ENCODE results near the gene ADRA2A.

The ADRA2A gene

GRCh38 chr10:111083222-111084095, 6.6 kb downstream of the ADRA2A start:
- in situ Hi-C loops (cut with MboI; ENCODE audit: low sequenced_read_pairs) = no loop called here

- in situ Hi-C loops (cut with MboI; ENCODE audit: low sequenced_read_pairs) = no loop called here
Measured at GRCh38 chr10:111084366-111085255, 7.8 kb downstream of the ADRA2A start.

GRCh38 chr10:111085690-111086353, 9.0 kb downstream of the ADRA2A start:
- in situ Hi-C loops (cut with MboI; ENCODE audit: low sequenced_read_pairs) = no loop called here

- in situ Hi-C loops (cut with MboI; ENCODE audit: low sequenced_read_pairs) = no loop called here
Measured at GRCh38 chr10:111086574-111086973, 9.7 kb downstream of the ADRA2A start.

GRCh38 chr10:111087331-111087756, 10.5 kb downstream of the ADRA2A start:
- in situ Hi-C loops (cut with MboI; ENCODE audit: low sequenced_read_pairs) = no loop called here

- in situ Hi-C loops (cut with MboI; ENCODE audit: low sequenced_read_pairs) = no loop called here
Measured at GRCh38 chr10:111087968-111088505, 11.2 kb downstream of the ADRA2A start.

- in situ Hi-C loops (cut with MboI; ENCODE audit: low sequenced_read_pairs) = no loop called here
Measured at GRCh38 chr10:111089293-111089692, 12.5 kb downstream of the ADRA2A start.

GRCh38 chr10:111091833-111092232, 15.0 kb downstream of the ADRA2A start:
- in situ Hi-C loops (cut with MboI; ENCODE audit: low sequenced_read_pairs) = no loop called here

GRCh38 chr10:111093741-111094380, 17.0 kb downstream of the ADRA2A start:
- in situ Hi-C loops (cut with MboI; ENCODE audit: low sequenced_read_pairs) = no loop called here

- in situ Hi-C loops (cut with MboI; ENCODE audit: low sequenced_read_pairs) = no loop called here
Measured at GRCh38 chr10:111098679-111099437, 22.0 kb downstream of the ADRA2A start.

- in situ Hi-C loops (cut with MboI; ENCODE audit: low sequenced_read_pairs) = no loop called here
Measured at GRCh38 chr10:111100198-111100597, 23.4 kb downstream of the ADRA2A start.

GRCh38 chr10:111101796-111102195, 25.0 kb downstream of the ADRA2A start:
- in situ Hi-C loops (cut with MboI; ENCODE audit: low sequenced_read_pairs) = no loop called here

- in situ Hi-C loops (cut with MboI; ENCODE audit: low sequenced_read_pairs) = no loop called here
Measured at GRCh38 chr10:111102359-111102837, 25.6 kb downstream of the ADRA2A start.

- in situ Hi-C loops (cut with MboI; ENCODE audit: low sequenced_read_pairs) = no loop called here
Measured at GRCh38 chr10:111103196-111103840, 26.5 kb downstream of the ADRA2A start.

- in situ Hi-C loops (cut with MboI; ENCODE audit: low sequenced_read_pairs) = no loop called here
Measured at GRCh38 chr10:111104811-111105210, 28.0 kb downstream of the ADRA2A start.

- in situ Hi-C loops (cut with MboI; ENCODE audit: low sequenced_read_pairs) = no loop called here
Measured at GRCh38 chr10:111106081-111106480, 29.3 kb downstream of the ADRA2A start.

GRCh38 chr10:111107023-111107422, 30.2 kb downstream of the ADRA2A start:
- in situ Hi-C loops (cut with MboI; ENCODE audit: low sequenced_read_pairs) = no loop called here

GRCh38 chr10:111107846-111108245, 31.0 kb downstream of the ADRA2A start:
- in situ Hi-C loops (cut with MboI; ENCODE audit: low sequenced_read_pairs) = no loop called here

- in situ Hi-C loops (cut with MboI; ENCODE audit: low sequenced_read_pairs) = no loop called here
Measured at GRCh38 chr10:111108441-111108840, 31.6 kb downstream of the ADRA2A start.

Data from HL-60/S4 (cell line).